OCI-LY7 (cell line): ENCODE measurements around the gene FMNL1. TPM values are rescaled to one million over a fixed set of nuclear protein-coding genes. Genes with fewer than 3 reads are reported as not detected.

ENCODE experiments used
- BruUV-seq: library from RNA; stranded (reverse); fragments of 400-500 nt; replicated peaks from 2 replicates; lab custom pipeline; 2021; lab: Mats Ljungman, UMichigan
- CTCF ChIA-PET: fragments of 300-600 bp; sonication (Branson Sonifier 250); formaldehyde crosslinking; loops from one replicate; lab custom pipeline; 2022; ENCODE audit warnings: antibody characterized with exemption; ENCODE audit not compliant: unreplicated experiment; lab: Charles Lee
- POLR2A ChIA-PET: fragments of 300-600 bp; sonication (Branson Sonifier 250); formaldehyde crosslinking; loops from one replicate; lab custom pipeline; 2022; ENCODE audit warnings: antibody characterized with exemption; lab: Charles Lee
- DNase-seq: peaks from one replicate; pipeline ENCODE4 v3.0.0-alpha.2; 2015; ENCODE audit warnings: low spot score
- H2AFZ ChIP-seq: fragments of 200-600 bp; sonication (generic), shearing (Covaris generic); 2 replicates; pipeline ENCODE4 v1.6.1; 2014; ENCODE audit warnings: mild to moderate bottlenecking, antibody characterized with exemption, low read length, moderate library complexity
- H3K27ac ChIP-seq: fragments of 200-600 bp; sonication (generic); 2 replicates; pipeline ENCODE4 v1.5.1; 2014; ENCODE audit warnings: mixed run types, low read depth, mild to moderate bottlenecking, moderate library complexity, low read length, inconsistent platforms; ENCODE audit not compliant: poor library complexity, severe bottlenecking
- H3K36me3 ChIP-seq: fragments of 200-600 bp; sonication (generic); 2 replicates; pipeline ENCODE4 v1.6.1; 2014; ENCODE audit warnings: mild to moderate bottlenecking, antibody characterized with exemption, low read length, moderate library complexity, mixed read lengths; ENCODE audit not compliant: insufficient read depth
- H3K4me1 ChIP-seq: fragments of 200-600 bp; sonication (generic); 2 replicates; pipeline ENCODE4 v1.5.1; 2014; ENCODE audit warnings: mild to moderate bottlenecking, low read length; ENCODE audit not compliant: insufficient read depth, poor library complexity, severe bottlenecking
- H3K4me2 ChIP-seq: fragments of 200-600 bp; sonication (generic); 2 replicates; pipeline ENCODE4 v1.6.1; 2014; ENCODE audit warnings: mild to moderate bottlenecking, low read length
- H3K4me3 ChIP-seq: fragments of 200-600 bp; sonication (generic); 2 replicates; pipeline ENCODE4 v1.5.1; 2014; ENCODE audit warnings: mild to moderate bottlenecking, low read depth, low read length; ENCODE audit not compliant: poor library complexity, severe bottlenecking
- H3K79me2 ChIP-seq: fragments of 200-600 bp; sonication (generic); 2 replicates; pipeline ENCODE4 v1.6.1; 2016; ENCODE audit warnings: low read depth, mild to moderate bottlenecking, low read length, moderate library complexity, mixed read lengths; ENCODE audit not compliant: insufficient read depth
- H3K9me2 ChIP-seq: fragments of 200-600 bp; sonication (generic); 2 replicates; pipeline ENCODE4 v1.6.1; 2016; ENCODE audit warnings: mild to moderate bottlenecking, low read length, mixed read lengths; ENCODE audit not compliant: insufficient read depth
- H3K9me3 ChIP-seq: fragments of 200-600 bp; sonication (generic); 2 replicates; pipeline ENCODE4 v1.6.1; 2014; ENCODE audit warnings: mild to moderate bottlenecking, mixed run types, low read length, mixed read lengths
- H4K20me1 ChIP-seq: fragments of 200-600 bp; sonication (generic); 2 replicates; pipeline ENCODE4 v1.6.1; 2014; ENCODE audit warnings: mild to moderate bottlenecking, antibody characterized with exemption, low read length, moderate library complexity, mixed read lengths; ENCODE audit not compliant: insufficient read depth
- CTCF ChIP-seq: fragments of 200-600 bp; sonication (generic); conservative IDR thresholded peaks from 2 replicates; pipeline ENCODE4 v1.5.1; 2014; ENCODE audit warnings: mild to moderate bottlenecking, antibody characterized with exemption, low read length, moderate library complexity, mixed read lengths
- EZH2phosphoT487 ChIP-seq: fragments of 200-600 bp; sonication (generic); IDR thresholded peaks from 2 replicates; pipeline ENCODE4 v1.6.1; 2018; ENCODE audit warnings: low read depth, borderline replicate concordance, mild to moderate bottlenecking, mixed run types, antibody characterized with exemption, low read length, moderate library complexity, mixed read lengths
- intact Hi-C: fragments of 100-400 bp; cut with micrococcal nuclease; formaldehyde crosslinking; loops from one replicate; pipeline ENCODE4 v1.10.0; 2022; ENCODE audit not compliant: unreplicated experiment
- total RNA-seq, 2 experiments: library from RNA; depleted of rRNA in 1 of 2; stranded (reverse); fragments of >200 nt in 1 of 2; shearing (Covaris generic) in 1 of 2; gene quantifications; 2 replicates each; pipeline ENCODE4 v1.2.3, GENCODE V29; 2014 to 2022

The FMNL1 gene
- total RNA-seq, 2 experiments from 2014 or later, result 55.1 to 133 TPM

GRCh38 chr17:45184144-45184543 is 37.5 kb upstream of the FMNL1 start:
- Histone ChIP-seq H3K4me2 (no peak overlapping the region), H3K36me3 (no peaks in the 10 kb centered on the region), H4K20me1 (no peaks in the 10 kb centered on the region), H3K79me2 (no peaks in the 10 kb centered on the region), H2AFZ (no peak overlapping the region), H3K9me2 (no peaks in the 10 kb centered on the region), H3K4me1 (peaks cover 5% of the 10 kb centered on the region), H3K9me3 (no peaks in the 10 kb centered on the region), H3K27ac (no peak overlapping the region), H3K4me3 (no peak overlapping the region)
- POLR2A ChIA-PET, result interaction anchor here (0.7 kb wide), 1 partner anchor 51 kb away, joined by 3 read pairs; no protein-coding TSS in a partner anchor
- CTCF ChIA-PET, result interaction anchor here (1.0 kb wide), 1 partner anchor 13 kb away, joined by 3 read pairs; no protein-coding TSS in a partner anchor
- TF ChIP-seq EZH2phosphoT487 (no peak), CTCF (no peak)
- BruUV-seq, result no TSS peak
- intact Hi-C loops, result no loop called here
- DNase-seq, result no peak

- peaks cover 17% of the 10 kb centered on the region for H3K4me1 ChIP-seq
- no peak overlapping the region for H3K4me3 ChIP-seq
- BruUV-seq, result no TSS peak
- no peak for DNase-seq
- no peak for TF ChIP-seq EZH2phosphoT487
- TF ChIP-seq CTCF, result no peak
- H3K36me3 ChIP-seq, result no peaks in the 10 kb centered on the region
- POLR2A ChIA-PET, result interaction anchor here (0.6 kb wide), 2 partner anchors 15 to 294 kb away, joined by 3 to 5 read pairs; no protein-coding TSS in a partner anchor
- no peaks in the 10 kb centered on the region for H3K79me2 ChIP-seq
- H3K9me3 ChIP-seq, result no peaks in the 10 kb centered on the region
- intact Hi-C loops, result no loop called here
- H3K27ac ChIP-seq, result no peak overlapping the region
- no peak overlapping the region for H2AFZ ChIP-seq
- CTCF ChIA-PET, result no interaction called here
- H3K9me2 ChIP-seq, result no peaks in the 10 kb centered on the region
- no peak overlapping the region for H3K4me2 ChIP-seq
- H4K20me1 ChIP-seq, result no peaks in the 10 kb centered on the region
These were observed 34.8 kb upstream of the FMNL1 start for GRCh38 chr17:45186801-45187354.

- Histone ChIP-seq H3K9me3 (no peaks in the 10 kb centered on the region), H3K79me2 (no peaks in the 10 kb centered on the region), H2AFZ (no peak overlapping the region), H4K20me1 (no peaks in the 10 kb centered on the region), H3K9me2 (no peaks in the 10 kb centered on the region), H3K4me1 (peaks cover 12% of the 10 kb centered on the region), H3K4me3 (no peak overlapping the region), H3K4me2 (no peak overlapping the region), H3K27ac (no peak overlapping the region), H3K36me3 (no peaks in the 10 kb centered on the region)
- BruUV-seq, result no TSS peak
- TF ChIP-seq EZH2phosphoT487 (no peak), CTCF (no peak)
- POLR2A ChIA-PET, result interaction anchor here (1.1 kb wide), 1 partner anchor 60 kb away, joined by 5 read pairs; no protein-coding TSS in a partner anchor
- intact Hi-C loops, result no loop called here
- CTCF ChIA-PET, result no interaction called here
- DNase-seq, result no peak
These were observed 32.7 kb upstream of the FMNL1 start for GRCh38 chr17:45189009-45189408.
